Endodermal cell (in vitro differentiated cells): ENCODE data around the gene ABCA2. TPM values are rescaled to one million over a fixed set of nuclear protein-coding genes. Genes with fewer than 3 reads are reported as not detected.
A peak's percentile ranks its signal among the peaks of the same experiment; 100 is the strongest.

Experiments
- DNase-seq: peaks from one replicate; pipeline ENCODE4 v3.0.0-alpha.2; 2017
- H3K27ac ChIP-seq: 2 replicates; pipeline ENCODE4 v1.5.1; 2013; ENCODE audit warnings: mild to moderate bottlenecking, low read depth, low read length, moderate library complexity
- H3K27me3 ChIP-seq: 2 replicates; pipeline ENCODE4 v1.6.1; 2013; ENCODE audit warnings: mild to moderate bottlenecking, low read length, moderate library complexity; ENCODE audit not compliant: insufficient read depth, control insufficient read depth, poor library complexity, severe bottlenecking
- H3K36me3 ChIP-seq: 2 replicates; pipeline ENCODE4 v1.7.0; 2013; ENCODE audit warnings: mild to moderate bottlenecking, low read length, moderate library complexity; ENCODE audit not compliant: control insufficient read depth, insufficient read depth
- H3K4me1 ChIP-seq: one replicate; pipeline ENCODE4 v1.7.0; 2013; ENCODE audit warnings: low read length; ENCODE audit not compliant: control insufficient read depth, insufficient read depth
- H3K4me3 ChIP-seq: 2 replicates; pipeline ENCODE4 v1.5.1; 2013; ENCODE audit warnings: mild to moderate bottlenecking, low read length, moderate library complexity
- H3K9ac ChIP-seq: 2 replicates; pipeline ENCODE4 v1.6.1; 2013; ENCODE audit warnings: mild to moderate bottlenecking, low read length, moderate library complexity; ENCODE audit not compliant: poor library complexity, severe bottlenecking; ENCODE audit errors: extremely low read depth
- H3K9me3 ChIP-seq: 2 replicates; pipeline ENCODE4 v1.6.1; 2013; ENCODE audit warnings: mild to moderate bottlenecking, low read length, moderate library complexity; ENCODE audit not compliant: control insufficient read depth
- H3K27ac Mint-ChIP-seq: 2 replicates; pipeline ENCODE4 v1.8.0; 2020; ENCODE audit warnings: mixed read lengths
- H3K27me3 Mint-ChIP-seq: 2 replicates; pipeline ENCODE4 v1.8.0; 2021; ENCODE audit warnings: mild to moderate bottlenecking, mixed read lengths; ENCODE audit not compliant: insufficient read depth
- H3K36me3 Mint-ChIP-seq: 2 replicates; pipeline ENCODE4 v1.8.0; 2020; ENCODE audit warnings: low read depth, mixed read lengths
- H3K4me1 Mint-ChIP-seq: 2 replicates; pipeline ENCODE4 v1.8.0; 2020; ENCODE audit warnings: mixed read lengths
- H3K4me3 Mint-ChIP-seq: 2 replicates; pipeline ENCODE4 v1.8.0; 2020; ENCODE audit warnings: mild to moderate bottlenecking, moderate library complexity, mixed read lengths
- H3K9me3 Mint-ChIP-seq: 2 replicates; pipeline ENCODE4 v1.8.0; 2020; ENCODE audit warnings: mild to moderate bottlenecking, mixed read lengths
- CTCF ChIP-seq: fragments of 200-600 bp; sonication (generic); conservative IDR thresholded peaks from 2 replicates; pipeline ENCODE4 v1.5.0; 2021; ENCODE audit warnings: antibody characterized with exemption, mild to moderate bottlenecking
- WGBS, 2 experiments: methylation state at CpG; one replicate each; pipeline versions ENCODE4 v1.1.5 to v1.1.7; 2013; ENCODE audit warnings: missing lambda C conversion rate in 2 of 2, mixed read lengths in 1 of 2; ENCODE audit not compliant: insufficient coverage in 1 of 2, insufficient read length in 1 of 2; 5-methylcytosine and 5-hydroxymethylcytosine counted together
- total RNA-seq, 2 donors: library from RNA; stranded (reverse); fragmentation: NEBNext Ultra II Directional in 1 of 2; extraction: Animal tissue kit (Norgen Biotek cat#: 25700) in 1 of 2; gene quantifications; 2 replicates in 1 of 2; 3 replicates in 1 of 2; pipeline ENCODE4 v1.2.1, GENCODE V29; 2021

ABCA2 gene
- total RNA-seq, 2 donors from 2014 or later: 21.5 to 30.0 TPM

GRCh38 chr9:136977223-136977622 lies 50.8 kb downstream of the ABCA2 start, which contains the start of gene PTGDS:
Gene PTGDS (plus strand): TSS chr9:136977504. CDS start chr9:136977579, 75 bp downstream.
- peaks cover 11% of the 10 kb centered on the region for H3K4me1 Mint-ChIP-seq
- Histone ChIP-seq H3K27me3 (peaks cover 6% of the 10 kb centered on the region), H3K4me1 (peaks cover 3% of the 10 kb centered on the region), H3K27ac (no peak within 1 kb of the TSS), H3K4me3 (peak within 1 kb of the TSS; percentile 69), H3K9ac (peak within 1 kb of the TSS; percentile 6), H3K9me3 (no peaks in the 10 kb centered on the region), H3K36me3 (no peaks in the 10 kb centered on the region)
- no peak within 1 kb of the TSS for H3K27ac Mint-ChIP-seq
- H3K9me3 Mint-ChIP-seq: no peaks in the 10 kb centered on the region
- WGBS, 2 experiments: 87 to 92% methylated on average over 4 to 10 of the region's 10 CpGs
- DNase-seq: no peak
- H3K4me3 Mint-ChIP-seq: peak within 1 kb of the TSS; percentile 52
- no peaks in the 10 kb centered on the region for H3K36me3 Mint-ChIP-seq
- TF ChIP-seq CTCF: no peak
- H3K27me3 Mint-ChIP-seq: peaks cover 2% of the 10 kb centered on the region

- Mint-ChIP-seq H3K36me3 (no peaks in the 10 kb centered on the region), H3K4me3 (no peak overlapping the region), H3K27ac (no peak overlapping the region), H3K4me1 (peaks cover 8% of the 10 kb centered on the region), H3K27me3 (peaks cover 2% of the 10 kb centered on the region), H3K9me3 (no peaks in the 10 kb centered on the region)
- peak; percentile 92 for DNase-seq
- Histone ChIP-seq H3K4me3 (no peak overlapping the region), H3K27me3 (peaks cover 6% of the 10 kb centered on the region), H3K4me1 (peaks cover 3% of the 10 kb centered on the region), H3K9me3 (no peaks in the 10 kb centered on the region), H3K36me3 (no peaks in the 10 kb centered on the region), H3K9ac (no peak overlapping the region), H3K27ac (no peak overlapping the region)
- WGBS, 2 experiments: 85 to 86% methylated on average over 8 to 14 of the region's 14 CpGs
- TF ChIP-seq CTCF: peak; percentile 79
These were observed 52.4 kb downstream of the ABCA2 start for GRCh38 chr9:136975644-136976043.

GRCh38 chr9:136974817-136975535 lies 53.1 kb downstream of the ABCA2 start:
- Mint-ChIP-seq H3K27ac (no peak overlapping the region), H3K9me3 (no peaks in the 10 kb centered on the region), H3K4me3 (no peak overlapping the region), H3K36me3 (no peaks in the 10 kb centered on the region), H3K27me3 (peaks cover 2% of the 10 kb centered on the region), H3K4me1 (peaks cover 2% of the 10 kb centered on the region)
- Histone ChIP-seq H3K9me3 (no peaks in the 10 kb centered on the region), H3K27ac (no peak overlapping the region), H3K9ac (no peak overlapping the region), H3K4me1 (peaks cover 3% of the 10 kb centered on the region), H3K4me3 (no peak overlapping the region), H3K36me3 (no peaks in the 10 kb centered on the region), H3K27me3 (peaks cover 6% of the 10 kb centered on the region)
- no peak for DNase-seq
- 86 to 88% methylated on average over 12 to 15 of the region's 15 CpGs for WGBS, 2 experiments
- no peak for TF ChIP-seq CTCF
